ENCODE measurements around the gene CD2AP.
"Not testable (repeated sequence)": the region's sequence is repeated elsewhere in the genome, so short reads cannot be mapped to it uniquely, and the experiment has no call there.

The CD2AP gene, protein sequence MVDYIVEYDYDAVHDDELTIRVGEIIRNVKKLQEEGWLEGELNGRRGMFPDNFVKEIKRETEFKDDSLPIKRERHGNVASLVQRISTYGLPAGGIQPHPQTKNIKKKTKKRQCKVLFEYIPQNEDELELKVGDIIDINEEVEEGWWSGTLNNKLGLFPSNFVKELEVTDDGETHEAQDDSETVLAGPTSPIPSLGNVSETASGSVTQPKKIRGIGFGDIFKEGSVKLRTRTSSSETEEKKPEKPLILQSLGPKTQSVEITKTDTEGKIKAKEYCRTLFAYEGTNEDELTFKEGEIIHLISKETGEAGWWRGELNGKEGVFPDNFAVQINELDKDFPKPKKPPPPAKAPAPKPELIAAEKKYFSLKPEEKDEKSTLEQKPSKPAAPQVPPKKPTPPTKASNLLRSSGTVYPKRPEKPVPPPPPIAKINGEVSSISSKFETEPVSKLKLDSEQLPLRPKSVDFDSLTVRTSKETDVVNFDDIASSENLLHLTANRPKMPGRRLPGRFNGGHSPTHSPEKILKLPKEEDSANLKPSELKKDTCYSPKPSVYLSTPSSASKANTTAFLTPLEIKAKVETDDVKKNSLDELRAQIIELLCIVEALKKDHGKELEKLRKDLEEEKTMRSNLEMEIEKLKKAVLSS

DNA sequence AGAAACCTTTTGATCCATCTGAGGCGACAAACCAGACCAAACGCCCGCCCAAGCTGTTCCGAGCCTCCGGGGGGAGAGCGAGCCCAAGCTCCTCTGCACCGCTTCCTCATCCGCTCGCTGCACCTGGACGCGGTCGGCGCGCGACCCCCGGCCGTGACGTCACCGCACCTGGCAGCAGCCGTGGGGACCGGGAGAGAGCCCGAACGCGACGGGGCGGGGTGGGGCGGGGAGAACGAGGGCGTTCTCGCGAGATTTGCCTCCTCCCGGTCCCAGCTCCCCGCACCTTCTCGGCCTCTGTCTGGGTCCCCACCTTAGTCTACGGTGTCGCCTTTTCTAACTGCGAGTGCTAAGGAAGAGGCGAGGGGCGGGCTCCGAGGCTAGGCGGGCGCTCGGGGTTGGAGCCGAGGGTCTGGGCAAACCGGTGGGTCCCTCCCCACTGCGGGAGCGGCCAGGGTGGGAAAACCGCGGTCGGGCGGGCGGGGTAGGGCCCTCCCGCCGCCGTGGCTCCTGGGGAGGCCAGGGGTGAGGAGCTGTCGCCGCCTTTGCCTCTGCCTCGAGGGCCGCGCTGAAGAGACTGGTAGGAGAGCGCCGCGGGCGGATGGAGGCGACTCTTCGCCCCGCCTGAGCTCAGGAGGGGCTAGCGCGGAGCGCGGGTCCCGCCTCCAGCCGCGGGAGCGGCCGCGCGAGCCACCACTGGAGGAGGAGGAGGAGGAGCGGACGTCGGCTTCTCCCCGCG lies at the start of gene CD2AP:
Gene CD2AP, plus strand, starts transcription at position 293 of the 736 bp plus-strand sequence. CDS start 456 bp downstream, outside the sequence.
- DNase-seq = peak; percentile 3 to 85 (median 68)

DNA sequence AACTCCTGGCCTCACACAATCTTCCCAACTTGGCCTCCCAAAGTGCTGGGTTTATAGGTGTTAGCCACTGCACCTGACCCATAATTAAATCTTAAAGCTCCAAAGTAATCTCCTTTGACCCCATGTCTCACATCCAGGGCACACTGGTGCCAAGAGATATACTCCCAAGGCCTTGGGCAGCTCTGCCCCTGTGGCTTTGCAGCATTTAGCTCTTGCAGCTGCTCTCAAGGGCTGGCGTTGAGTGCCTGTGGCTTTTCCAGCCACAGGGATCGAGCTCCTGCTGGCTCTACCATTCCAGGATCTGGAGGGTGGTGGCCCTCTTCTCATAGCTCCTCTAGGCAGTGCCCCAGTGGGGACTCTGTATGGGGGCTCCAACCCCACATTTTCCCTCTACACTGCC lies 49.3 kb upstream of the CD2AP start:
- no peak for DNase-seq

DNA sequence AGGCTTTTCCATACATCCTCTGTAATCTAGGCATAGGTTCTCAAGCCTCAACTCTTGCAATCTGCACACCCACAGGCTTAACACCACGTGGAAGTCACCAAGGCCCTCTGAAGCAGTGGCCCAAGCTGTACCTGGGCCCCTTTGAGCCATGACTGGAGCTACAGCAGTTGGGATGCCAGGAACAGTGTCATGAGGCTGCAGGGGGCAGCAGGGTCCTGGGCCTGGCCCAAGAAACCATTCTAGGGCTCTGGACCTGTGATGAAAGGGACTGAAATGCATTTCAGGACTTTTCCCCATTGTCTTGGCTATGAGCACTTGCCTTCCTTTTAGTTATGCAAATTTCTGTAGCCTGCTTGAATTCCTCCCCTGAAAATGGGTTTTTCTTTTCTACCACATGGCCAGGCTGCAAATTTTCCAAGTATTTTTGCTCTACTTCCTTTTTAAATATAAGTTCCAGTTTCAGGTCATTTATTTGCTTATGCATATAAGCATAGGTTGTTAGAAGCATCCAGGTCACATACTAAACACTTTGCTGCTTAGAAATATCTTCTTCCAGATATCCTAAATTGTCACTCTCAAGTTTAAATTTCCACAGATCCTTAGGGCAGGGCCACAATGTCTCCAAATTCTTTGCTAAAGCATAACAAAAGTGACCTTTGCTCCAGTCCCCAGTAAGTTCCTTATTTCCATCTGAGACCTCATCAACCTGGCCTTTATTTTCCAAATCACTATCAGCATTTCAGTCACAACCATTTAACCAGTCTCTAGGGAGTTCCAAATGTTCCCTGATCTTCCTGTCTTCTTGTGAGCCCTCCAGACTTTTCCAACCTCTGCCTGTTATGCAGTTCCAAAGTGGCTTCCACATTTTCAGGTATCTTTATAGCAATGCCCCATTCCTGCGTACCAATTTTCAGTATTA lies 48.6 kb upstream of the CD2AP start:
- DNase-seq = no peak

DNA sequence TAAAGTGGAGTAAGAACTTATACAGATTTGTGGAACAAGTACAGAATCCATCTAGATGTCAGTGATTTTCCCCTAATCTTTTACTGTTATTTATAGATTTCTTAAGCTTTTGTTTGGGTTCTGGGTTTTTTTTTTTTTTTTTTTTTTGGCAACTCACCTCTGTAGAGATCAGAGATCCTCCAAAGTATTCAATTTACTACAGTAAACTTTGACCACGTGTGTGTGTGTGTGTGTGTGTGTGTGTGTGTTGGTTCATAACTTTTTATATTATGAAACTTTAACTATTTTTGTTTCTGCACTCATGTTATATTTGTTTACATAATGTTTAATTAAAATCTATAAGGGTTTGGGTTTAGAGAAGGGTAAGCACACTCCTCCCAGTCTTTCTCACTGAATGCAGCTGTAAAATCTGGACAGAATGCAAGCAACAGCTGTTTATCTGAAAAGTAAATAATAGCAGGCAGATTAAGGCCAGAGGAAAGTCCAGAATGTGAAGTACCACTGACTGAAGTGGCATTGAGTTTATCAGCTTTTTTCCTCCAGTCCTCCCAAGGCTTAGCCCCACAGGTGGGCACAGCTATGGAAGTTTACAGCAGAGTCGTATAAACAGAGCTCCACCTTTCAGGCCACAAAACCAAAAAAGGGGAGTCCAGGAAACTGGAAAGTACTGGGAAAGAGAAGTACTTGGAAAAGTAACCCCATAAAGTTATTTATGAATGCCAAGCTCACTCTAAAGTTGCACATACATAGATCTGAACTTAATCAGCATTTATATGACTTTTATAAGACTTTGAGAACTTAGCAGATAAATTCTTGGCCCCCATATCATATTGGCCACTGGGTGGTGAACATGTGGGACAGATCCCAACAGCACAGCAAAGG lies 43.0 kb upstream of the CD2AP start:
- no peak for DNase-seq

DNA sequence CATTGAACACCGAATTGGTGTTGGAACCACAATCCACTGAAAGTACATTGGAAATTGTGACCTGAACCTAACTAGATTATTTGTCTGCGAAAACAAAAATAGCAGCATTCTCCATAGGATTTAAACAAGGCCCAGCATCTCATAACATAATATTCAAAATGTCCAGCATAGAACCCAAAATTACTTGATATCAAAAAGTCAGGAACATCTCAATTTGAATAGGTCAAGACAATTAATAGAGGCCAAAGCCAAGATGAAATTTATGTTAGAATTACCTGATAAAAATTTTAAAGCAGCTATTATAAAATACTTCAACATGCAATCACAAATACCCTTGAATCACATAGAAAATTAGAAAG lies 42.4 kb upstream of the CD2AP start:
- DNase-seq = no peak

DNA sequence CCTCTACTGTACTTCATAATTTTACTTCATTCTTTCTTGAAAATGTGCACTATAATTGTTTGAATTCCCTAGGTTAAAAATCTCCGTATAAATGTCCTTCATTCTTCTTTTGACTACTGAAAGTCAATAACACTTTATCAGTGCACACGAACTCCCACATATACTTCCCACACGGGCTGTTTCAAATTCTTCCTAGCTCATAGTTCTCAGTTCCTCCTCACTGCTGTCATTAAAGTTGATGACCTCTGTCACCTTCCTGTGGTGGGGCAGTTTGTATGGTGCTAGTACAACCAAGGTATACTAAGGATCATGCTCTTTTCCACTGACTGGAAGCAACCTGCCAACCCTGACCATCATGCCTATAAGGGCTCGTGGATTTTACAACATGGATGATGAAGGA lies 40.0 kb upstream of the CD2AP start:
- DNase-seq = no peak

DNA sequence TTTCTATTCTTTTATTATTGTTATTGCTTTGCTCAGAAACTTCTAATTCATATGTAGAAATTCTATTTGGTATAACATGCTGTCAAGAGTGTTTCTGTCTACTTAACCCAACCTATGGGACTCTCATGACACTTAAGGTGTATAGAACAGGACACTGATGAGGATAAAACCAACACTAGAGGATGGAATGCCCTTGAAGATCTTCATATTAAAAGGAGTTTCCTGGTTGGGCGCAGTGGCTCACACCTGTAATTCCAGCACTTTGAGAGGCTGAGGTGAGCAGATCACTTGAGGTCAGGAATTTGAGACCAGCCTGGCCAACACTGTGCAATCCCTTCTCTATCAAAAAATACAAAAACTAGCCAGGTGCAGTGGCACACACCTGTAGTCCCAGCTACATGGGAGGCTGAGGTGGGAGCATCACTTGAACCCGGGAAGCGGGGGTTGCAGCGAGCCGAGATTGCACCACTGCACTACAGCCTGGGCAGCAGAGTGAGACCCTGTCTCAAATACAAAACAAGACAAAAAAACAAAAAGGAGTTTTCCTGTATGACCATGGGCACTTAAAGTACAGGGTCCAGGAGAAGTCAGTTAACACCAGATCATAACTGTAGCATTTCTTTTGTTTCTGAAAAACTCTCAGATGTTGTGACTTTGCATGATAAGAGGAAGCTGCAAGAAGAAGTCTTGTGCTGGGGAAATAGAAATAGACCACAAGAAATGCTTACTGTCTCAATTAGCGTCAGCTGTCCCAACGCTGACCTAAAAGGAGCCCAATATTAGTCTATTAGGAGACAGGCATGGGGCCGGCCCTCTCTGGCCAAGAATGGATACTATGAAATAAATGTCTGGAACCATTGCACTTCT lies 38.9 kb upstream of the CD2AP start:
- DNase-seq = no peak

DNA sequence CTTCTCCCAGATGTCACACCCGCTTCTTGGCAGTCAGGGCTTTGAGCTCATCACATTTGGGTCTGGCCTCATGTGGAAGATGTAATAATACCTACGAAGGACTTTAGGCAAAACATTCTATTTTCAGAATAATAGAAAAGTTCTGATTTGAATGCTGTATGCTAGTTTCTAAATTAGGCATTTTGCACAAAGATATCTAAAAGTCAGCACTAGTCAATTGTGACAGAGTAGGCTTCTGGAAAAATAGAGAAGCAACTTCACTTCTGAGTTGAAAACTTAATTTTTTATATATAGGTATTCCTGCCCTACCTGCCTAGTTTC lies 38.3 kb upstream of the CD2AP start:
- no peak for DNase-seq

DNA sequence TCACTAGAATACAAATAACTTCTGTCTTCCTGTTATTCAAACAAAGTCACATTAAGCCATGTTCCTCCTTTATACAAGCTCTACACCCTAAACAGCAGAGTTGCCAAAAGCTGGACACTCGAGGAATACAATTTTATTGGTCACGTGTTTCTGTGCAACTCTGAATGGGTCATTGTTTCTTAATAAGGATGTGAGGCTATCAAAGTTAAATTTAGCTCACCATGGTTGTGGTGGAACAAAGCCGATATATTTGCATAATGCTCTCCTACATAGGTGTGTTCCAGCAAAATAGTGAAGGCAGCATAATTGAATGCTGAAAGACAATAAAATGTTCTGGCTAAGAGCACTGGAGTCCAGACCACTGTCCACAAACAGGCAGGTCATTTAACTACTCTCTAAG lies 36.9 kb upstream of the CD2AP start:
- DNase-seq = peak in 1 of 56 donors; percentile 2

DNA sequence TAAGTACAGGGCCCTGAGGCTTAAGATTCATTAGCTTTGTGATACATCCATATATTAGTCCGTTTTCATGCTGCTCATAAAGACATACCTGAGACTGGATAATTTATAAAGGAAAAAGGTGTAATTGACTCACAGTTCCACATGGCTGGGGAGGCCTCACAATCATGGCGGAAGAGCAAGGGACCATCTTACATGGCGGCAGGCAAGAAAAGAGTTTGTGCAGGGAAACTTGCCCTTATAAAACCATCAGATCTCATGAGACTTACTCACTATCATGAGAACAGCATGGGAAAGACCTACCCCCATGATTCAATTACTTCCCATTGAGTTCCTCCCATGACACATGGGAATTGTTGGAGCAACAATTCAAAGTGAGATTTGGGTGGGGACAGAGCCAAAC lies 32.6 kb upstream of the CD2AP start:
- not testable (repeated sequence) for DNase-seq

DNA sequence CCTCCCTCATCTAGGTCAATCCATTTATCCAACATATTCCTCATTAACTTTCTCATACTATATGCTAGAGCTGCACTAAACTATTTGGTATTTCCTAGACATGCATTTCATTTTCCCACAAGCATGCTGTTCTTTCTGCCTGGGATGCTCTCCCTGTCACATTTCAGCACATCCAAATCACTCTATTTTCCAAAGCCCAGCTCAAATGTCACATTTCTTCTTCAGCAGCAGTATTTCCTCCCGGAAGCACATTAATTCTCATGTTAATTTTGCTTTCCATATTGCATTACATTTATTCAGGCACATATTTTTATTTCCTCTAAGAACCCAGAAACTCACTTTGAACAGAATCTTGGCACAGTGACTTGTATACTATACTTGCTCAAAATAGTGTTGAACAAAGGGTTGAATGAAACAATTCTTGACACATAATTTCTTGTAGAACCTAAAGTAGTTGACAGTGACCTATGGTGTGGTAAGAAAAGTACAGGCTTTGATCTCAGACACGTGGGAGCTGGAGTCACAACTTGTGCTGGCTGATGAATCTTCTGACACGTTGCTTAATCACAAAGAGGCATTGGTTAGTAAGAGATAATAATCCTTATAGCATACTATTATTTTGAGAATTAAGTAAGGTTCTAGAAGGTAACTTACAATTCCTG lies 30.8 kb upstream of the CD2AP start:
- no peak for DNase-seq

DNA sequence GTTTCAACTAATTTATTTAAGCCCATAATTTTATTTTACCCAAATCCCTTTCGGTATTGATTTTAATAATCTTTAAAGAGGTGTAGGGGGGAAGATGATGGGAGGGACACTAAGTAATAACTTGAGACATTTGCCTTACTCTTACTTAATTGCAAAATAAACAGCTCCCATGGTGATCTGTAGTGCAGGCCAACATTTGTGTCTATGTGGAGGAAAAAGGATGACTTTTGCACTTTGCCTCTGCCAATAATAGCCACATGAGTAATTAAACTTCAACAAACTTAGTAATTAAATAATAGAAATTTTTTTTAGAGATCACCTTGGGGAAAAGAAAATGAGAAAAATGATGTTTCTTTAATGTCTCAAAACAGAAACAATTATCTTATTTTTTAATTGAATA lies 29.9 kb upstream of the CD2AP start:
- DNase-seq = no peak

DNA sequence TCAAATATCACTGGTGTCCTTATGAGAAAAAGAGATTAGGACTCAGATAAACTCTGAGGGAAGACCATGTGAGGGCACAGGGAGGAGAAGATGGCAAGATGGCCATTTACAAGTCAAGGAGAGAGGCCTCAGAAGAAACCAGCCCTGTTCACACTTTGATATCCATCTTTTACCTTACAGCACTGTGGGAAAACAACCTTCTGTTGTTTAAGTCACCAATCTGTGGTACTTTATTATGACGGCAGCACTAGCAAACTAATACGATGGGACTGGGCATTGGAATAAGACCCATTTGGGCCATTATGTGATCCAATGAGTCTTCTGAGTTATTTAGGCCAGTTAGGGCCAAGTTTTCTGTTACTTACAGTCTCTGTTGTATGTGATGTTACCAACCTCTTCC lies 26.4 kb upstream of the CD2AP start:
- no peak for DNase-seq

DNA sequence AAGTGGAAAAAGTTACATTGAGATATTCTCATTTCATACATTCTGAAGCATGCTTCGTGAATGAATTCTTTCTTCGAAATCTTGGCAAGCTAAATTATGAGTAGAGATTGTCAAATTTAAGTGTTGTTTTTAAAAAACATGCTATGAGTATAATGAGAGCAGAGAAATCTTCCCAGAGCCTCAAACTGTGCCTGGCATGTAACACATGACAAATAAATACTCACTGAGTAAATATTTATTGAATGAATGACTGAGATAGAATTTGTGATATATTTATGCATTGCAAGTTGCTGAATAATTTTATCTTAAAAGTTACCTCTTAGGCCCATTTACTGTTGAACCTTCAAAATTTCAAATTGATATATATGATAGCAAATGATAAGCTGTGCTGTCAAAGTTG lies 24.7 kb upstream of the CD2AP start:
- no peak for DNase-seq

DNA sequence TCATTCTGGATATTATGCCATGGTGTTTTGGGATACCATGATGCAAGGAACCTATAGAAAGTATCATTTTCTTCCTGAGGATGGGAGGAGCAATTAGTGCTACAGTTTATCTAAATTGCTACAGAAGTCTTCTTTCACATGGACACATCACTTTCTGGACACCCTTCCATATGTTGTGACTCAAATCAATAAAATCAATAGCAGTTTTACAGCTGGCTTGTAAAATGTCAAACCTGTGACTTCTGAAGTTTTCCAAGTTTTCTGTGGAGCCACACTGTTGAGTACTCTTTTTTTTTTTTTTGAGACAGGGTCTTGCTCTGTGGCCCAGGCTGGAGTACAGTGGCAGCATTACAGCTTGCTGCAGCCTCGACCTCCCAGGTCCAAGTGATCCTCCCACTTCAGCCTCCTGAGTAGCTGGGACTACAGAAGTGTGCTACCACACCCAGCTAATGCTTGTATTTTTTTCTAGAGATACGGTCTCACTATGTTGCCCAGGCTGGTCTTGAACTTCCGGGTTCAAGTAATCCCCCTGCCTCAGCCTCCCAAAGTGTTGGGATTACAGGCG lies 24.1 kb upstream of the CD2AP start:
- no peak for DNase-seq

DNA sequence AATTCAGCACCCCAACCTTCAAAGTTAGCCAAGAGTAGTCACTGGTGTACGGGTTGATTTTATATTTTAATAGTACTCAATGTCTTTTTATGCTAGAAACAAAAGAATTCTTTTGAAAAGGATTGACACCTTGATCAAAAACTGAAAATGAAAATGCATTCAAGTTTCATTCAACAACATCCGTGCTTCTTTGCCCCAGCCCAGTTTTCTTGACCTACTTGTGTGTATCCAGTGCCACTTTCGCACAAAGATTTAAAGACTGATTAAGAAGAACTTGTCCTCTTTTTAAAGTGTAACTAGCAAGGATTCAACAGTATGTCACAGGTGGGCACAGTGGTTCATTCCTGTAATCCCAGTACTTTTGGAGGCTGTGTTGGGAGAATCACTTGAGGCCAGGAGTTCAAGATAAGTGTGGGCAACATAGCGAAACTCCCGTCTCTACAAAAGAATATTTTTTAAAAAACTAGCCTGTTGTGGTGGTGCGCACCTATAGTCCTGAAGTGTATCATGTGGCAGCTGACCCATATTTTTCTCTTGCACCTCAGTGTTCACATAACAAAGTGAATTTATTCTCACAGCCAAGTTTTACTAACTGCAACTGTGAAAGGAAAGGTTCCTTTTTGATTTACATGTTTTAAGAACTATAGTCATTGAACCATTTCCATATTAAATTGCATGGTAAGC lies 22.7 kb upstream of the CD2AP start:
- no peak for DNase-seq

DNA sequence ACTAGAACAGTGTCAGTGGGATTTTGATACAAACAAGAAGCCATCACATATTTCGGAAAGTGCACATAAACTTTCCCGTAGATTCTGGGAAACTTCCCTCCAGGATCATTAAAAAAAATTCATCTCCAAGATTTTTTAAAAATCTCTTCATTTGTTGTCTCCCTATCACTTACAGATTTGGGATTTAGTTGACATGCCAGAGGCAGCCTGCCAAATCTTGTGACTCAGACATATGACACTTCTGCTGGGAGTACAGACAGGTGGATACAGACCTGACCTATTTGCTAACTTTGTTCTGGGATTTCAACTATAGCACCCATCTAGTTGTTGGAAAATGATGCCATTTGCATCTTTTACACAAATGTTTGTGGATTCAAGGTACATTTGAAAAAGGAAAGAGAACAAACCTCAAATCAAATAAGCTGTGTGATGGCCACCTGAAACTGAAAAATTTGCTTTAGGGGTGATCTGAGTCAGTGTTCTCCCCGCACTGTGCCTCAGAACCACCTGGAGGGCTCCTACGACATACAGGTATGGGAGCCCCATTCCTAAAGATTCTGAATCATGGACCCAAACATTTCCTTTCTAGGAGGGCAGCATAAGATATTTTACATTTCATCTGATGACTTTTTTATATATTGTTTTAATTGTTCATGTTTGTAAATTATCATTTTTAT lies 21.9 kb upstream of the CD2AP start:
- DNase-seq = no peak

Measured in amygdala (tissue), 56 donors.